BLaER1 treated with 17β-estradiol and CSF1 and Interleukin-3, amounts not matched to agents 10 nM and 100 nM (cell line): ENCODE data around the gene KCNQ1OT1.
A peak's percentile ranks its signal among the peaks of the same experiment; 100 is the strongest.

Experiments
- H3K27ac ChIP-seq, 11 experiments: shearing (Covaris generic); formaldehyde crosslinking; 2 replicates each; pipeline ENCODE4 v1.8.1; 2022
- H3K27me3 ChIP-seq, 11 experiments: shearing (Covaris generic); formaldehyde crosslinking; 2 replicates each; pipeline ENCODE4 v1.8.1; 2022
- H3K36me3 ChIP-seq, 11 experiments: shearing (Covaris generic); formaldehyde crosslinking; 2 replicates each; pipeline ENCODE4 v1.8.1; 2022
- H3K4me1 ChIP-seq, 10 experiments: shearing (Covaris generic); formaldehyde crosslinking; 2 replicates each; pipeline ENCODE4 v1.8.1; 2022
- H3K4me2 ChIP-seq, 11 experiments: shearing (Covaris generic); formaldehyde crosslinking; 2 replicates each; pipeline ENCODE4 v1.8.1; 2022
- H3K4me3 ChIP-seq, 10 experiments: shearing (Covaris generic); formaldehyde crosslinking; 2 replicates each; pipeline ENCODE4 v1.8.1; 2022
- H3K9ac ChIP-seq, 11 experiments: shearing (Covaris generic); formaldehyde crosslinking; 2 replicates each; pipeline ENCODE4 v1.8.1; 2022
- H3K9me3 ChIP-seq, 11 experiments: shearing (Covaris generic); formaldehyde crosslinking; replicated peaks in 1 of 11; 2 replicates each; pipeline ENCODE4 v1.8.1; 2022
- H4K20me1 ChIP-seq, 11 experiments: shearing (Covaris generic); formaldehyde crosslinking; 2 replicates each; pipeline ENCODE4 v1.8.1; 2022
- Cebpa-rat ChIP-seq, 11 experiments: shearing (Covaris generic); IDR thresholded peaks; 2 replicates each; pipeline ENCODE4 v1.8.1; 2022

KCNQ1OT1 gene

GRCh38 chr11:2725368-2726300, 25.8 kb upstream of the KCNQ1OT1 start:
- no peaks in the 10 kb centered on the region for H3K36me3 ChIP-seq
- H3K4me2 ChIP-seq, result peak overlapping the region in 6 of 11 experiments; percentile 24 to 53 (median 42); a peak in 9 of 22 replicates
- no peak overlapping the region for H3K9ac ChIP-seq
- no peak for TF ChIP-seq Cebpa-rat (IDR thresholded peaks at IDR 0.05)
- no peak overlapping the region for H3K4me3 ChIP-seq
- H3K4me1 ChIP-seq, result peaks cover 9 to 72% (median 45%) of the 10 kb centered on the region in 10 experiments; a peak in 19 of 20 replicates
- no peak overlapping the region for H3K27ac ChIP-seq
- no peaks in the 10 kb centered on the region for H3K27me3 ChIP-seq
- no peaks in the 10 kb centered on the region for H3K9me3 ChIP-seq
- H4K20me1 ChIP-seq, result peaks cover 0 to 5% (median 0%) of the 10 kb centered on the region in 11 experiments; a peak in 4 of 22 replicates

- Histone ChIP-seq H4K20me1 (no peaks in the 10 kb centered on the region; a peak in 3 of 22 replicates), H3K4me3 (no peak overlapping the region), H3K27me3 (no peaks in the 10 kb centered on the region), H3K9me3 (no peaks in the 10 kb centered on the region), H3K4me2 (0 out of 22 replicates have a peak overlapping the region, but pooled peaks of 1 of the 11 experiments have one; percentile 20), H3K36me3 (no peaks in the 10 kb centered on the region), H3K9ac (no peak overlapping the region), H3K4me1 (peaks cover 9 to 66% (median 42%) of the 10 kb centered on the region in 10 experiments; a peak in 19 of 20 replicates), H3K27ac (no peak overlapping the region)
- TF ChIP-seq Cebpa-rat (IDR thresholded peaks at IDR 0.05), result no peak
Observed at GRCh38 chr11:2724653-2725367, 25.0 kb upstream of the KCNQ1OT1 start.

GRCh38 chr11:2724104-2724503, 24.3 kb upstream of the KCNQ1OT1 start:
- no peaks in the 10 kb centered on the region; a peak in 3 of 22 replicates for H4K20me1 ChIP-seq
- peaks cover 9 to 73% (median 45%) of the 10 kb centered on the region in 10 experiments; a peak in 19 of 20 replicates for H3K4me1 ChIP-seq
- no peaks in the 10 kb centered on the region for H3K36me3 ChIP-seq
- no peak overlapping the region for H3K9ac ChIP-seq
- no peak overlapping the region for H3K27ac ChIP-seq
- no peak overlapping the region for H3K4me3 ChIP-seq
- no peaks in the 10 kb centered on the region for H3K27me3 ChIP-seq
- no peaks in the 10 kb centered on the region for H3K9me3 ChIP-seq
- TF ChIP-seq Cebpa-rat (IDR thresholded peaks at IDR 0.05), result no peak
- peak overlapping the region in 1 of 11 experiments; percentile 90; a peak in 1 of 22 replicates for H3K4me2 ChIP-seq

- Histone ChIP-seq H3K9ac (peak overlapping the region in 1 of 11 experiments; percentile 37; a peak in 1 of 22 replicates), H3K4me1 (peaks cover 3 to 73% (median 40%) of the 10 kb centered on the region in 10 experiments; a peak in 19 of 20 replicates), H3K27me3 (no peaks in the 10 kb centered on the region), H3K4me3 (no peak overlapping the region), H3K27ac (no peak overlapping the region), H3K4me2 (peak overlapping the region in 9 of 11 experiments; percentile 24 to 90 (median 72); a peak in 18 of 22 replicates), H3K9me3 (no peaks in the 10 kb centered on the region), H3K36me3 (no peaks in the 10 kb centered on the region), H4K20me1 (no peaks in the 10 kb centered on the region; a peak in 3 of 22 replicates)
- no peak for TF ChIP-seq Cebpa-rat (IDR thresholded peaks at IDR 0.05)
Observed at GRCh38 chr11:2722955-2723354, 23.2 kb upstream of the KCNQ1OT1 start.

GRCh38 chr11:2721210-2721916, 21.6 kb upstream of the KCNQ1OT1 start:
- Histone ChIP-seq H3K9me3 (no peaks in the 10 kb centered on the region), H3K4me2 (peak overlapping the region in 8 of 11 experiments; percentile 13 to 90 (median 72); a peak in 10 of 22 replicates), H4K20me1 (no peaks in the 10 kb centered on the region), H3K27ac (no peak overlapping the region), H3K4me3 (no peak overlapping the region), H3K27me3 (no peaks in the 10 kb centered on the region), H3K4me1 (peaks cover 0 to 71% (median 41%) of the 10 kb centered on the region in 10 experiments; a peak in 17 of 20 replicates), H3K9ac (no peak overlapping the region), H3K36me3 (no peaks in the 10 kb centered on the region)
- no peak for TF ChIP-seq Cebpa-rat (IDR thresholded peaks at IDR 0.05)

GRCh38 chr11:2719831-2720590, 20.2 kb upstream of the KCNQ1OT1 start:
- H3K4me1 ChIP-seq, result peaks cover 0 to 69% (median 42%) of the 10 kb centered on the region in 10 experiments; a peak in 16 of 20 replicates
- no peaks in the 10 kb centered on the region for H4K20me1 ChIP-seq
- no peaks in the 10 kb centered on the region for H3K9me3 ChIP-seq
- H3K27ac ChIP-seq, result no peak overlapping the region
- no peaks in the 10 kb centered on the region for H3K27me3 ChIP-seq
- H3K4me2 ChIP-seq, result peak overlapping the region in 3 of 11 experiments; percentile 14 to 38 (median 27); a peak in 2 of 22 replicates
- no peak overlapping the region for H3K4me3 ChIP-seq
- H3K9ac ChIP-seq, result no peak overlapping the region
- H3K36me3 ChIP-seq, result no peaks in the 10 kb centered on the region
- TF ChIP-seq Cebpa-rat (IDR thresholded peaks at IDR 0.05), result no peak

GRCh38 chr11:2718817-2719438, 19.1 kb upstream of the KCNQ1OT1 start:
- no peak overlapping the region for H3K27ac ChIP-seq
- TF ChIP-seq Cebpa-rat (IDR thresholded peaks at IDR 0.05), result no peak
- no peak overlapping the region for H3K4me3 ChIP-seq
- H3K4me2 ChIP-seq, result peak overlapping the region in 4 of 11 experiments; percentile 14 to 61 (median 32); a peak in 4 of 22 replicates
- H4K20me1 ChIP-seq, result no peaks in the 10 kb centered on the region
- peaks cover 0 to 73% (median 53%) of the 10 kb centered on the region in 10 experiments; a peak in 17 of 20 replicates for H3K4me1 ChIP-seq
- no peaks in the 10 kb centered on the region for H3K36me3 ChIP-seq
- no peaks in the 10 kb centered on the region for H3K27me3 ChIP-seq
- H3K9me3 ChIP-seq, result no peaks in the 10 kb centered on the region
- H3K9ac ChIP-seq, result no peak overlapping the region
